Panc1 (cell line): Measurements from ENCODE around the gene CORO2B. TPM values are rescaled to one million over a fixed set of nuclear protein-coding genes. Genes with fewer than 3 reads are reported as not detected.

Experiments used
- ATAC-seq: fragments of 200-7000 bp; cut with Tn5 transposase; 2 replicates; pipeline ENCODE4 v1.9.1; 2020; ENCODE audit warnings: mild to moderate bottlenecking, moderate library complexity
- BruUV-seq: library from RNA; stranded (reverse); fragments of 400-500 nt; replicated peaks from 2 replicates; lab custom pipeline; 2021; lab: Mats Ljungman, UMichigan
- CTCF ChIA-PET: fragments of 300-600 bp; sonication (Branson Sonifier 250); formaldehyde crosslinking; loops from one replicate; lab custom pipeline; 2022; ENCODE audit warnings: antibody characterized with exemption; lab: Charles Lee
- POLR2A ChIA-PET: fragments of 300-600 bp; sonication (Branson Sonifier 250); formaldehyde crosslinking; loops from one replicate; lab custom pipeline; 2022; ENCODE audit warnings: antibody characterized with exemption; lab: Charles Lee
- DNase-seq: peaks from one replicate; pipeline ENCODE4 v3.0.0-alpha.2; 2010; ENCODE audit warnings: low read depth, low spot score
- H3K27ac ChIP-seq: 2 replicates; pipeline ENCODE4 v1.5.1; 2011; ENCODE audit warnings: mild to moderate bottlenecking, low read length, inconsistent platforms
- H3K27me3 ChIP-seq: fragments of 200-500 bp; sonication (Bioruptor generic); 2 replicates; pipeline ENCODE4 v1.6.0; 2014; ENCODE audit warnings: low read length, inconsistent platforms; ENCODE audit not compliant: control insufficient read depth, insufficient read depth
- H3K36me3 ChIP-seq: fragments of 200-500 bp; sonication (Bioruptor generic); 2 replicates; pipeline ENCODE4 v1.5.1; 2014; ENCODE audit warnings: inconsistent platforms, mild to moderate bottlenecking, low read length, moderate library complexity; ENCODE audit not compliant: control insufficient read depth, insufficient read depth
- H3K4me1 ChIP-seq: 2 replicates; pipeline ENCODE4 v1.5.1; 2011; ENCODE audit warnings: inconsistent platforms, mild to moderate bottlenecking, low read length, moderate library complexity; ENCODE audit not compliant: control insufficient read depth, insufficient read depth
- H3K4me3 ChIP-seq, 2 experiments: 2 replicates each; pipeline ENCODE4 v1.5.1; 2011 to 2012; ENCODE audit warnings: low read depth in 2 of 2, low read length in 2 of 2, mild to moderate bottlenecking in 2 of 2, inconsistent platforms in 1 of 2, moderate library complexity in 1 of 2
- H3K9me3 ChIP-seq: fragments of 200-500 bp; sonication (Bioruptor generic); 2 replicates; pipeline ENCODE4 v1.5.1; 2014; ENCODE audit warnings: low read depth, mild to moderate bottlenecking, inconsistent platforms, low read length, moderate library complexity; ENCODE audit not compliant: control insufficient read depth, insufficient read depth
- CTCF ChIP-seq: fragments of 450-650 bp; IDR thresholded peaks from 2 replicates; pipeline ENCODE4 v1.5.1; 2017; ENCODE audit warnings: mild to moderate bottlenecking
- POLR2AphosphoS5 ChIP-seq: IDR thresholded peaks from 2 replicates; pipeline ENCODE4 v1.6.1; 2012; ENCODE audit warnings: mild to moderate bottlenecking, low read depth, low read length, moderate library complexity
- REST ChIP-seq, 2 experiments: IDR thresholded peaks; 2 replicates each; pipeline ENCODE4 v1.6.1; 2011 to 2012; ENCODE audit warnings: low read depth in 2 of 2, control low read depth in 1 of 2, low read length in 1 of 2, mild to moderate bottlenecking in 1 of 2, moderate library complexity in 1 of 2; ENCODE audit not compliant: insufficient read depth in 1 of 2
- SIN3A ChIP-seq: IDR thresholded peaks from 2 replicates; pipeline ENCODE4 v1.6.1; 2012; ENCODE audit warnings: low read depth, mild to moderate bottlenecking, low read length, moderate library complexity, borderline replicate concordance; ENCODE audit not compliant: insufficient read depth
- TCF7L2 ChIP-seq: IDR thresholded peaks from 2 replicates; pipeline ENCODE4 v1.6.1; 2011; ENCODE audit warnings: mild to moderate bottlenecking, low read depth, low read length, inconsistent platforms
- in situ Hi-C: cut with HindIII; loops from 2 replicates; pipeline ENCODE4 v1.10.0; 2016; ENCODE audit warnings: low sequenced_read_pairs, low pct_unique_long_range_greater_than_20kb
- intact Hi-C: fragments of 100-400 bp; cut with micrococcal nuclease; formaldehyde crosslinking; loops from one replicate; pipeline ENCODE4 v1.10.0; 2022; ENCODE audit not compliant: unreplicated experiment
- total RNA-seq: library from RNA; stranded (reverse); gene quantifications from one replicate; pipeline ENCODE4 v1.2.1, GENCODE V29; 2021; ENCODE audit not compliant: unreplicated experiment

Gene CORO2B
- total RNA-seq, 1 experiment from 2014 or later: 0.36 TPM

- Histone ChIP-seq H3K4me1 (no peaks in the 10 kb centered on the region), H3K27me3 (peaks cover 8% of the 10 kb centered on the region), H3K36me3 (no peaks in the 10 kb centered on the region), H3K27ac (no peak overlapping the region), H3K4me3 (no peak overlapping the region), H3K9me3 (no peaks in the 10 kb centered on the region)
- in situ Hi-C loops (no loop called here), intact Hi-C loops (no loop called here)
- ATAC-seq (no peak), DNase-seq (no peak)
- TF ChIP-seq REST (IDR thresholded peaks at IDR 0.05; ENCODE audit: insufficient read depth in 1 of 2, low read depth in 2 of 2, low read length in 1 of 2): no peak
- ChIA-PET CTCF (no interaction called here), POLR2A (no interaction called here)
- no TSS peak for BruUV-seq
Measured at GRCh38 chr15:68567345-68567744, 11.4 kb upstream of the CORO2B start.

GRCh38 chr15:68570974-68571373 lies 7.8 kb upstream of the CORO2B start:
- TF ChIP-seq CTCF: no peak
- TF ChIP-seq POLR2AphosphoS5: no peak
- no peak for TF ChIP-seq SIN3A
- Histone ChIP-seq H3K27ac (no peak overlapping the region), H3K27me3 (peaks cover 8% of the 10 kb centered on the region), H3K36me3 (no peaks in the 10 kb centered on the region), H3K4me3 (no peak overlapping the region), H3K4me1 (no peaks in the 10 kb centered on the region), H3K9me3 (no peaks in the 10 kb centered on the region)
- ChIA-PET POLR2A (interaction anchor here (0.6 kb wide), 1 partner anchor 378 kb away, joined by 3 read pairs; no protein-coding TSS in a partner anchor), CTCF (interaction anchor here (0.6 kb wide), 1 partner anchor 187 kb away, joined by 3 read pairs; no protein-coding TSS in a partner anchor)
- intact Hi-C loops: no loop called here
- ATAC-seq: no peak
- BruUV-seq: no TSS peak
- in situ Hi-C loops: no loop called here
- DNase-seq: no peak

- no TSS peak for BruUV-seq
- ATAC-seq (no peak), DNase-seq (no peak)
- Histone ChIP-seq H3K36me3 (no peaks in the 10 kb centered on the region), H3K4me3 (no peak overlapping the region), H3K27ac (no peak overlapping the region), H3K9me3 (no peaks in the 10 kb centered on the region), H3K27me3 (peaks cover 8% of the 10 kb centered on the region), H3K4me1 (no peaks in the 10 kb centered on the region)
- intact Hi-C loops: no loop called here
- TF ChIP-seq CTCF (no peak), REST (IDR thresholded peaks at IDR 0.05; ENCODE audit: insufficient read depth in 1 of 2, low read depth in 2 of 2, low read length in 1 of 2) (no peak), TCF7L2 (no peak), SIN3A (no peak)
- CTCF ChIA-PET: interaction anchor here (0.6 kb wide), 1 partner anchor 188 kb away, joined by 3 read pairs; no protein-coding TSS in a partner anchor
- in situ Hi-C loops: no loop called here
- POLR2A ChIA-PET: no interaction called here
Measured at GRCh38 chr15:68571582-68571981, 7.2 kb upstream of the CORO2B start.
